LoVo (cell line): ENCODE results near the gene DUSP10.

ENCODE experiments used
- DNase-seq: peaks from one replicate; pipeline ENCODE4 v3.0.0-alpha.2; 2016; ENCODE audit warnings: low spot score

DUSP10 gene

GRCh38 chr1:221762121-221762520 is 20.2 kb upstream of the DUSP10 start:
- no peak for DNase-seq

GRCh38 chr1:221761354-221762002 is 19.6 kb upstream of the DUSP10 start:
- no peak for DNase-seq

- no peak for DNase-seq
These were observed 19.0 kb upstream of the DUSP10 start for GRCh38 chr1:221760911-221761310.

- DNase-seq, result no peak
These were observed 17.5 kb upstream of the DUSP10 start for GRCh38 chr1:221759436-221759835.

- no peak for DNase-seq
These were observed 16.6 kb upstream of the DUSP10 start for GRCh38 chr1:221758455-221758854.

- no peak for DNase-seq
These were observed 15.1 kb upstream of the DUSP10 start for GRCh38 chr1:221756830-221757551.

GRCh38 chr1:221753828-221754188 is 11.9 kb upstream of the DUSP10 start:
- DNase-seq, result no peak

- no peak for DNase-seq
These were observed 9.5 kb upstream of the DUSP10 start for GRCh38 chr1:221751226-221751887.

- DNase-seq, result no peak
These were observed 7.1 kb upstream of the DUSP10 start for GRCh38 chr1:221748981-221749380.

- no peak for DNase-seq
These were observed 6.0 kb upstream of the DUSP10 start for GRCh38 chr1:221747839-221748238.

- no peak for DNase-seq
These were observed 1.7 kb upstream of the DUSP10 start for GRCh38 chr1:221743416-221744208.

GRCh38 chr1:221742555-221743415 is 896 bp upstream of the DUSP10 start:
- peak; percentile 89 for DNase-seq

- no peak for DNase-seq
These were observed 741 bp downstream of the DUSP10 start for GRCh38 chr1:221740993-221741702.

GRCh38 chr1:221740369-221740992 is 1.4 kb downstream of the DUSP10 start:
- DNase-seq, result no peak

GRCh38 chr1:221739677-221740025 is 2.2 kb downstream of the DUSP10 start:
- no peak for DNase-seq

- no peak for DNase-seq
These were observed 2.7 kb downstream of the DUSP10 start for GRCh38 chr1:221739018-221739676.

GRCh38 chr1:221736714-221737113 is 5.2 kb downstream of the DUSP10 start:
- DNase-seq, result no peak

GRCh38 chr1:221735999-221736398 is 5.9 kb downstream of the DUSP10 start:
- DNase-seq, result no peak

GRCh38 chr1:221734187-221734586 is 7.7 kb downstream of the DUSP10 start:
- DNase-seq, result no peak

GRCh38 chr1:221732052-221732451 is 9.8 kb downstream of the DUSP10 start:
- DNase-seq, result no peak
